Measurements from ENCODE around the gene RAB17. TPM values are rescaled to one million over a fixed set of nuclear protein-coding genes. Genes with fewer than 3 reads are reported as not detected.

The RAB17 gene
- total RNA-seq, 4 donors from 2014 or later = 37.6 to 88.1 (median 70.1) TPM

DNA sequence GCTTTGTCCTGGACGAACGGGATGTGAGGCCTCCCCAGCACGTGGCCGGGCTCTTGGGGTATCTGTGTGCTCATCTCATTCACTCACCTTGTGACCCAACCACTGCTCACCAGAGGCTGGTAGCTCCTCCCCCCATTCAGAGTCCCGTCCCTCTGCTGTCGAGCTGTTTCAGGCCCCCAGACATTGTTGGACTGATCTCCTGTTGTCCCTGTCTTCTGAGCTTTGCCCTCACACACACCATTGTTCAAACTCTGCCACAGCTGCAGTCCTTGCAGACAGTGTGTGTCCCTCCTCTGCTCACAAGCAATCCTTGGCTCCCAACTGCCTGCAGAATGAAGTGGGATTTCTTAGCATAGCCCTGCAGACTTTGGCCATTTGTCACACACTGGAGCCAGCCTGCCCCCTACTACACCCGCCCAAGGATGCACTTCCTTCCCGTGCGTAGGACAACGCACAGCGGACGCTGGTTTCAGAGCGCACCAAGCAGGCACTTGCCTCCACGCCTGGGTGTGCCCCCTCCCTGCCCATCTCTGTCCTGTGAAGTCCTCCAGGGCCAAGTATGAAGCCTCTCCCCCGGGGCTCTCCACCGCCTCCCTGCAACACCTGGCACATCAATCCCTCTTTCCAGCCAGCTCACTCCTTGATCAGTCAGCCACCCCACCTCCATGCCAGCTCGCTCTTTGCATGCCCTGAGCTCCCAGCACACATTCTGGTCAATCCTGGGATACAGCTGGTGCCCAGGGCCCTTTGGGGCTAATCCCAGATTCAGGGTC lies 40.7 kb downstream of the RAB17 start:
- Histone ChIP-seq H3K27ac (no peak overlapping the region), H3K4me1 (peaks cover 3 to 7% of the 10 kb centered on the region in 2 donors), H3K9me3 (no peaks in the 10 kb centered on the region), H3K27me3 (no peaks in the 10 kb centered on the region), H3K4me3 (replicated peaks in 1 of 3) (no peak overlapping the region), H3K36me3 (peaks cover 8 to 33% of the 10 kb centered on the region in 2 donors)
- WGBS, 2 donors = 76% methylated on average over 16 to 17 of the region's 17 CpGs
- TF ChIP-seq POLR2A (IDR thresholded peaks at IDR 0.05) = no peak
- DNase-seq = no peak
- intact Hi-C loops (cut with DNase I) = no loop called here

DNA sequence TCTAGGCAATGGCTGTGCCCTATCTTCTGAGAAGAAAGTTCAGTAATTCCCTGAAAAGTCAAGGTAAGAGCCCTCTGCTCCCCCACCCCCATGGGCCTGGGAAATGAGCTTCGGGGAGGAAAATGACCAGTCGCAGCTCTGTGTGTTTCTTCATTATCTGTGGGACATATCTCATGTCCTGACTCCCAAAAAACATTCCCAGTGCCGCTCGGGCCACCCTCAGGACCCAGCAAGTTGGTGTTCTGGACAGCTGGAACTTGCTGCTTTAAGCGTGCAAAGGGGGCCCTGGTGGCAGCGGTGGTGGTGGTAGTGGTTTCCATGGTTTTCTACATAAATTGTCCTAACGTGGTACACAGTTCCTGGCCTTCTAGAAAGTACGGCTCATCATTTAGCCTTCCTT lies 41.3 kb downstream of the RAB17 start:
- no peaks in the 10 kb centered on the region for H3K9me3 ChIP-seq
- intact Hi-C loops (cut with DNase I) = no loop called here
- 78 to 85% methylated on average over 4 to 8 of the region's 8 CpGs for WGBS, 2 donors
- peaks cover 3 to 7% of the 10 kb centered on the region in 2 donors for H3K4me1 ChIP-seq
- no peak for DNase-seq
- no peak overlapping the region for H3K27ac ChIP-seq
- H3K27me3 ChIP-seq = no peaks in the 10 kb centered on the region
- TF ChIP-seq, protein P1, sequence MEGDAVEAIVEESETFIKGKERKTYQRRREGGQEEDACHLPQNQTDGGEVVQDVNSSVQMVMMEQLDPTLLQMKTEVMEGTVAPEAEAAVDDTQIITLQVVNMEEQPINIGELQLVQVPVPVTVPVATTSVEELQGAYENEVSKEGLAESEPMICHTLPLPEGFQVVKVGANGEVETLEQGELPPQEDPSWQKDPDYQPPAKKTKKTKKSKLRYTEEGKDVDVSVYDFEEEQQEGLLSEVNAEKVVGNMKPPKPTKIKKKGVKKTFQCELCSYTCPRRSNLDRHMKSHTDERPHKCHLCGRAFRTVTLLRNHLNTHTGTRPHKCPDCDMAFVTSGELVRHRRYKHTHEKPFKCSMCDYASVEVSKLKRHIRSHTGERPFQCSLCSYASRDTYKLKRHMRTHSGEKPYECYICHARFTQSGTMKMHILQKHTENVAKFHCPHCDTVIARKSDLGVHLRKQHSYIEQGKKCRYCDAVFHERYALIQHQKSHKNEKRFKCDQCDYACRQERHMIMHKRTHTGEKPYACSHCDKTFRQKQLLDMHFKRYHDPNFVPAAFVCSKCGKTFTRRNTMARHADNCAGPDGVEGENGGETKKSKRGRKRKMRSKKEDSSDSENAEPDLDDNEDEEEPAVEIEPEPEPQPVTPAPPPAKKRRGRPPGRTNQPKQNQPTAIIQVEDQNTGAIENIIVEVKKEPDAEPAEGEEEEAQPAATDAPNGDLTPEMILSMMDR (IDR thresholded peaks at IDR 0.05) = no peak
- TF ChIP-seq POLR2A (IDR thresholded peaks at IDR 0.05) = no peak
- no peak overlapping the region for H3K4me3 ChIP-seq (replicated peaks in 1 of 3)
- H3K36me3 ChIP-seq = peaks cover 2 to 28% of the 10 kb centered on the region in 2 donors

DNA sequence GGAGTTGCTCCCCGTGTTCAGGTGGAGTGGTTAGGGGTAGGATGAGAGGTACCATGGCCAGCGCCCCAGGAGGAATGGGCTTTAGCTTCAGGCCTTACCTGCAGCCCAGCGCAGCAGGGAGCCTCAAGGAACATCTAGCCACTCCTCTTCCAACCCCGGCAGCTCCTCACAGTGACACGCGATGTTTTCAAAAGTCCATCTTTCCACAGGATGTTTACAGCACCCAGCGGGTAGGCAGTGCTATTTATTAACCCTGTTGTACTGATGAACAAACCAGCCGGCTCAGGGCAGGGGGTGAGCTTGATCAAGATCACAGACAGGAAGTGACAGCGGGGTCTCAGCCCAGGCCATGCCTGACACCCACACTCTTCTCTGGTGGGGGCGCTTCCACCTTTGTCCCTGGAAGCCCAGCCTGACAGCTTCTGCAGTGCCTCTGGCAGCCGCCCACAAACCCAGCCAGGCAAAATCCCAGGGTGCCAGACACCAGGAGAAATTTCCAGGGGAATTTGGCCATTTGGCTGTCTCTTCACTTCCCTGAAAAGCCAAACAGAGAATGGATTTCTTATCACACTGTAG lies 42.6 kb downstream of the RAB17 start:
- 52 to 62% methylated on average over 11 of the region's 11 CpGs for WGBS, 2 donors
- Histone ChIP-seq H3K27me3 (no peaks in the 10 kb centered on the region), H3K36me3 (peaks cover 0 to 16% of the 10 kb centered on the region in 2 donors), H3K27ac (peak overlapping the region in 1 of 3 donors; percentile 39), H3K4me3 (replicated peaks in 1 of 3) (no peak overlapping the region), H3K9me3 (no peaks in the 10 kb centered on the region), H3K4me1 (peaks cover 3 to 7% of the 10 kb centered on the region in 2 donors)
- intact Hi-C loops (cut with DNase I) = no loop called here
- TF ChIP-seq POLR2A (IDR thresholded peaks at IDR 0.05) = no peak
- TF ChIP-seq, protein P1 (IDR thresholded peaks at IDR 0.05) = no peak
- no peak for DNase-seq

DNA sequence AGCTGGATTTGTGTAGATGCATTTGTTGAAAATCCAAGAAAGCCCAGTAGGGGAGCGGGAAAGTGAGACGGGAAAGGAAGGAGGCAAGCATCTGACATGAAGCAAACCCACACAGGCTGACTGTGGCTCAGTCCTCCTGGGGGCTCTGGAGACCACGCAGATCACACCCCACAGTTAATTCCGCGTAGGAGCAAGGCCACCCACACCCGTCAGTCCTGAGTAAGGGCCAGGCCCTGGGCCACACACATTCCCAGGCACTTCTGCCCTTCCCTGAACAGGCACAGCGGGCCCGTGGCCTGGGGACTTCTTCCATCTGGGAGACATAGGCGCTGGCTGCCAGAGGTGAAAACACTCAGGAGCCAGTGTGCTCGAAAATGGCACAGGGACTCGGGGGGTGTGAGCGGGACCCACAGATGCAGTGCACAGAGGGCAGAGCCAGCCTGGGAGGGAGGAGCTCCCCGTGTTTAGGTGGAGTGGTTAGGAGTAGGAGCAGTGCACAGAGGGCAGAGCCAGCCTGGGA lies 43.6 kb downstream of the RAB17 start:
- Histone ChIP-seq H3K9me3 (no peaks in the 10 kb centered on the region), H3K36me3 (peaks cover 0 to 16% of the 10 kb centered on the region in 2 donors), H3K4me3 (replicated peaks in 1 of 3) (no peak overlapping the region), H3K4me1 (peaks cover 3 to 7% of the 10 kb centered on the region in 2 donors), H3K27ac (peak overlapping the region in 1 of 3 donors; percentile 56), H3K27me3 (no peaks in the 10 kb centered on the region)
- intact Hi-C loops (cut with DNase I) = no loop called here
- DNase-seq = peak; percentile 52 to 68
- WGBS, 2 donors = 87 to 88% methylated on average over 9 to 12 of the region's 13 CpGs
- TF ChIP-seq POLR2A (IDR thresholded peaks at IDR 0.05) = no peak
- TF ChIP-seq, protein P1 (IDR thresholded peaks at IDR 0.05) = no peak

DNA sequence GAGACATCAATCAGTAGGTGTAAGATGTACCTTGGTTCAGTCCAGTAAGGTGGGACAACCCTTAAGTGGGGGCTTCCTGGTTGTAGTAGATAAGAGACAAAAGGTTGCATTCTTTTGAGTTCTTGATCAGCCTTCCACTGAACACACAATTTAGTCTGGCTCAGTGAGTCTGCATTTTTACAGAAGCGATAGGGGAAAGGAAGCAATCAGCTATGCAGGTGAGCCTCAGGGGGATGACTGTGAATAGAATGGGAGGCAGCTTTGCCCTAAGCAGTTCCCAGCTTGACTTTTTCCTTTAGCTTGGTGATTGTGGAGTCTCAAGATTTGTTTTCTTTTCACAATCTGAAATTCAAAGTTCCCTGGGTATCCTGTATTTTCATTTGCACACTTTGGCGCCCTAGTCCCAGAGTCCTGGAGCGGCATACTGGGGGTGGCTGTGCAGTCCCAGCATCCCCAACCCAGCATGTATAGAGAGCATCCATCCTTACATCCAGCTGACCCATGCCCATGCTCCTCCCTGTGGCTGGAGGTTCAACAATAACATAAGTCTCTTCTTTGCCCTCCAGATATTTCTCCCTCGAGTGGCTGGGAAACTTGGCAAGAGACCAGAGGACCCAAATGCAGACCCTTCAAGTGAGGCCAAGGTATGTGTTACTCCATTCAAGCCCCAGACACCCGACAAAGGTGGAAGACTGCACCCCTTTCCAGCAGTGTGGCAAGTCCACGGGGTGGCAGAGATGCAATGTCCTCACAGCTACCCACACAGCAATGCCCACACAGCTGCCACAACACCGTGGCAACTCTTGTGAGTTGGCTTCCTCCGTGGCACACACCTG lies 44.3 kb downstream of the RAB17 start:
- 82 to 83% methylated on average over 7 to 8 of the region's 8 CpGs for WGBS, 2 donors
- DNase-seq = no peak
- Histone ChIP-seq H3K36me3 (peaks cover 0 to 19% of the 10 kb centered on the region in 2 donors), H3K9me3 (no peaks in the 10 kb centered on the region), H3K27ac (peak overlapping the region in 1 of 3 donors; percentile 56), H3K4me1 (peaks cover 3 to 7% of the 10 kb centered on the region in 2 donors), H3K27me3 (no peaks in the 10 kb centered on the region), H3K4me3 (replicated peaks in 1 of 3) (no peak overlapping the region)
- intact Hi-C loops (cut with DNase I) = no loop called here
- TF ChIP-seq, protein P1 (IDR thresholded peaks at IDR 0.05) = no peak
- no peak for TF ChIP-seq POLR2A (IDR thresholded peaks at IDR 0.05)

Data from thyroid gland (tissue), 4 donors.